A673 (cell line): ENCODE measurements around the gene SOAT1.

Experiments used
- EZH2 ChIP-seq: fragments of 200-600 bp; sonication (generic); IDR thresholded peaks from 2 replicates; pipeline ENCODE4 v1.6.1; 2017; ENCODE audit warnings: borderline replicate concordance, low read depth, mild to moderate bottlenecking, mixed read lengths, antibody characterized with exemption, low read length; ENCODE audit not compliant: poor library complexity, severe bottlenecking
- TF ChIP-seq, protein P1 (sequence below): fragments of 300-800, 200-600 bp; sonication (generic); conservative IDR thresholded peaks from 2 replicates; pipeline ENCODE4 v1.5.1; 2017; ENCODE audit warnings: low read depth, mild to moderate bottlenecking, antibody characterized with exemption, low read length, moderate library complexity, mixed read lengths

DNA sequence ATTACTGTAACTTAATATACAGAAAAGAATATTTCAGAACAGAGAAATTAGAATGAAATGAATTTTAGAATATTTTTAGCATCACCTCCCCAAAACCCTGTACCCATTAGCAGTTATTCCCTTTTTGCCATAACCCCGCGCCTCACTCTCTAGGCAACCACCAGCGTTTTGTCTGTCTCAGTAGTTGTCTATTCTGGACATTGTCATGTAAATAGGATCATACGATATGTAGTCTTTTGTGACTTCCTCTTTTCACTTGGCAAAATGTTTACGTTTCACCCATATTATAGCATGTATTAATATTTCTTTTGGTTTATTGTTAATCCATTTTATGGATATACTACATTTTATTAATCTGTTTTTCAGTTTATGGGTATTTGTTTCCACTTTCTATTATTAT is 24.9 kb downstream of the SOAT1 start:
- TF ChIP-seq, protein P1, sequence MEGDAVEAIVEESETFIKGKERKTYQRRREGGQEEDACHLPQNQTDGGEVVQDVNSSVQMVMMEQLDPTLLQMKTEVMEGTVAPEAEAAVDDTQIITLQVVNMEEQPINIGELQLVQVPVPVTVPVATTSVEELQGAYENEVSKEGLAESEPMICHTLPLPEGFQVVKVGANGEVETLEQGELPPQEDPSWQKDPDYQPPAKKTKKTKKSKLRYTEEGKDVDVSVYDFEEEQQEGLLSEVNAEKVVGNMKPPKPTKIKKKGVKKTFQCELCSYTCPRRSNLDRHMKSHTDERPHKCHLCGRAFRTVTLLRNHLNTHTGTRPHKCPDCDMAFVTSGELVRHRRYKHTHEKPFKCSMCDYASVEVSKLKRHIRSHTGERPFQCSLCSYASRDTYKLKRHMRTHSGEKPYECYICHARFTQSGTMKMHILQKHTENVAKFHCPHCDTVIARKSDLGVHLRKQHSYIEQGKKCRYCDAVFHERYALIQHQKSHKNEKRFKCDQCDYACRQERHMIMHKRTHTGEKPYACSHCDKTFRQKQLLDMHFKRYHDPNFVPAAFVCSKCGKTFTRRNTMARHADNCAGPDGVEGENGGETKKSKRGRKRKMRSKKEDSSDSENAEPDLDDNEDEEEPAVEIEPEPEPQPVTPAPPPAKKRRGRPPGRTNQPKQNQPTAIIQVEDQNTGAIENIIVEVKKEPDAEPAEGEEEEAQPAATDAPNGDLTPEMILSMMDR: no peak
- TF ChIP-seq EZH2: no peak
